HPDE6-E6E7 (cell line): Measurements from ENCODE around the gene SLC16A7.

Experiments
- DNase-seq: peaks from one replicate; pipeline ENCODE4 v3.0.0; 2011; ENCODE audit warnings: missing footprints; ENCODE audit errors: extremely low spot score

The SLC16A7 gene

GRCh38 chr12:59624732-59625460, 29.1 kb downstream of the SLC16A7 start:
- DNase-seq: no peak

- DNase-seq: no peak
These were observed 30.6 kb downstream of the SLC16A7 start for GRCh38 chr12:59626382-59626781.

- DNase-seq: no peak
These were observed 31.8 kb downstream of the SLC16A7 start for GRCh38 chr12:59627582-59627981.

- DNase-seq: no peak
These were observed 34.1 kb downstream of the SLC16A7 start for GRCh38 chr12:59629890-59630289.

- no peak for DNase-seq
These were observed 36.6 kb downstream of the SLC16A7 start for GRCh38 chr12:59632408-59632807.

GRCh38 chr12:59634254-59634653, 38.4 kb downstream of the SLC16A7 start:
- DNase-seq: no peak

GRCh38 chr12:59636945-59637691, 41.3 kb downstream of the SLC16A7 start:
- DNase-seq: no peak

- no peak for DNase-seq
These were observed 41.9 kb downstream of the SLC16A7 start for GRCh38 chr12:59637692-59638070.

GRCh38 chr12:59643550-59643949, 47.7 kb downstream of the SLC16A7 start:
- no peak for DNase-seq

GRCh38 chr12:59645242-59645641, 49.4 kb downstream of the SLC16A7 start:
- DNase-seq: no peak

GRCh38 chr12:59646636-59647035, 50.8 kb downstream of the SLC16A7 start:
- no peak for DNase-seq

GRCh38 chr12:59649203-59649602, 53.4 kb downstream of the SLC16A7 start:
- DNase-seq: no peak

GRCh38 chr12:59650588-59651228, 54.9 kb downstream of the SLC16A7 start:
- DNase-seq: no peak

- peak; percentile 10 for DNase-seq
These were observed 55.5 kb downstream of the SLC16A7 start for GRCh38 chr12:59651229-59651920.

- DNase-seq: no peak
These were observed 56.3 kb downstream of the SLC16A7 start for GRCh38 chr12:59652130-59652529.

GRCh38 chr12:59654061-59654460, 58.2 kb downstream of the SLC16A7 start:
- no peak for DNase-seq

GRCh38 chr12:59657266-59657665, 61.4 kb downstream of the SLC16A7 start:
- no peak for DNase-seq

GRCh38 chr12:59657711-59658110, 61.9 kb downstream of the SLC16A7 start:
- no peak for DNase-seq

GRCh38 chr12:59660148-59660547, 64.3 kb downstream of the SLC16A7 start:
- no peak for DNase-seq

GRCh38 chr12:59660921-59661597, 65.2 kb downstream of the SLC16A7 start:
- no peak for DNase-seq

- no peak for DNase-seq
These were observed 68.7 kb downstream of the SLC16A7 start for GRCh38 chr12:59664495-59664894.

- DNase-seq: no peak
These were observed 69.9 kb downstream of the SLC16A7 start for GRCh38 chr12:59665701-59666100.
